HL-60 (cell line): ENCODE measurements around the gene CHMP1A.
"Not testable (repeated sequence)": the region's sequence is repeated elsewhere in the genome, so short reads cannot be mapped to it uniquely, and the experiment has no call there.

ENCODE experiments used
- CTCF ChIP-seq: IDR thresholded peaks from one replicate; pipeline ENCODE4 v1.5.1; 2011; ENCODE audit warnings: low read length, control low read depth, inconsistent platforms; ENCODE audit not compliant: insufficient read depth
- POLR2AphosphoS5 ChIP-seq: IDR thresholded peaks from 2 replicates; pipeline ENCODE4 v1.6.1; 2012; ENCODE audit warnings: low read depth
- SPI1 ChIP-seq: IDR thresholded peaks from 2 replicates; pipeline ENCODE4 v1.6.1; 2012; ENCODE audit warnings: low read depth, mild to moderate bottlenecking, borderline replicate concordance

GRCh38 chr16:89664238-89664637 lies 6.7 kb upstream of the CHMP1A start:
- TF ChIP-seq POLR2AphosphoS5, CTCF, SPI1: not testable (repeated sequence)
